COLO668 (cell line): ENCODE measurements around the gene ARMC3.
"Not testable (repeated sequence)": the region's sequence is repeated elsewhere in the genome, so short reads cannot be mapped to it uniquely, and the experiment has no call there.

Source experiments
- DNase-seq: peaks from one replicate; lab custom pipeline; 2025; ENCODE audit not compliant: unreplicated experiment; lab: John Stamatoyannopoulos, UW

The ARMC3 gene

DNA sequence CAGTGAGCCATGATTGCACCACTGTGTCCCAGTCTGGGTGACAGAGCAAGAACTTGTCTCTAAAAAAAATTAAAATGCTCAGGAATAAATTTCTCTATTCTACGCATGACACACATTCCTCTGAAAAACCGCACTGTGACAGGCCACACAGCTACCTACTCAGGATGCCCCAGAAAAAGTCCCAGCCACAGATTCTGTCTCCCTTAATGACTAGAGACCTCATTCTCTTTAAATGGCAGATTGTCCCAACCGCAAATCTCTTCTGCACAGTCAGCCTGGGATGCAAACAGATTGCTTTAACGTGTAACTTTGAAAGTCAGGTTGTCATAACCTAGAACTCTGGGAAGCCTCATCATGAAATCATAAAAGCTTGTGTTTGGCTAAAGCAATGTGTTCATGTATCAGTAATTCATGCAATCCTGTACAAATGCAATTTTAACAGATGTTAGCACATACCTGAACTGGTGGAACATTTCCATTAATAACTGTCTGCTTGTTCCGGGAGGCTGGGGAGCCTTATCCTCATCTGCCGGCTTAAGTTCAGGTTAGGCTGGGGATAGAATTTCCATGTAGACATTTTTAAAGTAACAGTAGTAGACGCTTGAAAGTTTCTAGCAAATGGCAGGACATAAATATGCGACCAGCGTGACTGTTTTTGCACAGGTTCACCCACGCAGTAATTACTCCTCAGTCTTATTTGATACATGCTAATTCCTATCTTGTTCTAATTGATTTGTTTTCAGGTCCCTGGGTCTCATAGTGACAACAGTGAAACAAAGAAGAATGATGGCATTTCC is 141.4 kb downstream of the ARMC3 start:
- no peak for DNase-seq

DNA sequence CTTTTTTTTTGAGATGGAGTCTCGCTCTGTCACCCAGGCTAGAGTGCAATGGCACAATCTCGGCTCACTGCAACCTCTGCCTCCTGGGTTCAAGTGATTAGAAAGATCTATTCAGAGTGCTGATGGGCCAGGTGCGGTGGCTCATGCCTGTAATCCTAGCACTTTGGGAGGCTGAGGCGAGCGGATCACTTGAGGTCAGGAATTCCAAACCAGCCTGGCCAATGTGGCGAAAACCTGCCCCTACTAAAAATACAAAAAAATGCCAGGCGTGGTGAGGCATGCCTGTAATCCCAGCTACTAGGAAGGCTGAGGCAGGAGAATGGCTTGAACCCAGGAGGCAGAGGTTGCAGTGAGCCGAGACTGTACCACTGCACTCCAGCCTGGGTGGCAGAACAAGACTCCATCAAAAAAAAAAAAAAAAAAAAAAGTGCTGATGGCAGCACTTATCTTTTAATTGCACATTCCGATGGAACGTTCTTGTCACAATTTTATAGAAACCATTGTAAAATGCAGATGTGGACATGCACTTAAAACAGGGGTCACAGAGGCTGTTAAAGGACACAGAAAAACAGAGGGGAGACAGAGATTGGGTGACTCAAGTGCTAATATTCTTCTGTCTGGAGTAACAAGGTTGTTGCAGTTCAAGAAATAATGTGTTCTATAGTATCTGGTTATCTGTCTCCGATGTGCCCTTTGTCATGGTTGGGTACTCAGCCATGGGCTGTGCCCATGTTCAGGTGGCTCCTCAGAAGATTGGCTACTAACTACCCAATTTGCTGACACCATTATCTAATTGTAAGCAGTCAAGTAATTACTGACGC is 142.4 kb downstream of the ARMC3 start:
- DNase-seq = not testable (repeated sequence)

DNA sequence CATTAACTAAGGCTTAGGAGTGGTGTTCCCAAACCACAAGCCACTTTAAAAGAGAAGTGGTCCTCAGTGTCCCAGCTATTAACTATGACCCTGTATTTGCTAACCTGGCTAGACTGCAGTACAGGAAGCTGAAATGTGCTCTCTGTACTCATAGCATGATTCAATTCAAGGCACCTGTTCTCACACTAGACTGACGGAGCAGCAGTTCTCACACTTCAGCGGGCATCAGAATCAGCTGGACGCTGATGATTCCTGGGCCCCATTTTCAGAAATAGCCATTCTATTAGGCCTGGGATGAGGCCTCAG is 143.0 kb downstream of the ARMC3 start:
- DNase-seq = peak; percentile 2

DNA sequence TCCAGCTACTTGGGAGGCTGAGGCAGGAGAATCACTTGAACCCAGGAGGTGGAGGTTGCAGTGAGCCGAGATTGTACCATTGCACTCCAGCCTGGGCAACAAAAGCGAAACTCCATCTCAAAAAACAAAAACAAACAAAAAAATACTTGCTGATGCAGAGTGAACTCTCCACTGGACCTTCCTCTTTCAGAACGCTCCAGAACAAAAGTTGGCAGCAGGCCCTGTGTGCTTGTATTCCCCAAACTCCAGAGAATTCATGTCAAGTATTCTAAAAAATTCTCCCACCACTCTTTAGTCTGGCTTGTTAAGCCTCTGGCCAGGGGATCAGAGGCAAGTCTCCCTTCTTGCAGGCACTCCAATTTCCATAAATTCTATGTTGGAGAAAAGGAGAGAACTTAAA is 144.7 kb downstream of the ARMC3 start:
- DNase-seq = not testable (repeated sequence)

DNA sequence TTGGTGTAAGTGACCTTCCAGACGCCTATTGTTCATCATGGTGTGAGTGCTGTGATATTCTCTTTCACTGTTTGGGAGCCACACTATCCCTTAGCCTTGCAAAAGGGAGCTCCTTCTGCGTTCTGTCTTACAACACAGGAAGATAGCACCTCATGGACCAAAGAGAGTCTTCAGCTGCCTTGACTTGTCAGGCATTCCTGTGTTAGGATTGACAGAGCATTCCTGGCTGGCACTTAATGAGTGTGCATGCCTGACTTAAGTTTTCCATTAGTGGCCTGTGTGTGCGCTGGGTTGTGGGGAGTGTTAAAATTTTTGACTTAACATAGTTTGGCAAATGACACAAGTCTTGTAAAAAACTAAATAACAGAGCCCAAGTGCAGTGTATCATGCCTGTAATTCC is 145.7 kb downstream of the ARMC3 start:
- DNase-seq = no peak

DNA sequence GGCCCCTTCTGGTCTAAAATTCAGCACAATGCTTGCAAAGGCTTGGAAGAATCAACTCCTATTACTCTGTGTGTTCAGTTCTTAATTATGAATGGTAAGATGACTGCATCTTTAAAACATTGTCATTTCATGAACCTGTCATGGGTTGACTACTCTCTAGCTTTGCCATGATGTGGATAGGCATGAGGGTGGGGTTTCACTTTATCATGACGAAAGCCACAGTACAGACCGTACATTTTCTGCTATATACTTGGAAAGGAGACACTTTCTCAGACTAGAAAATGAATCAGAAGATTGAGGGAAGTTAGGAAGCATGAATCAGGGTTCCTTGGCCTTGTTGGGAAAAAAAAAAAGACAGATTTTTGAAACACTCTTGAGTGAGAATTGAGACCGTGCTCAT is 147.8 kb downstream of the ARMC3 start:
- no peak for DNase-seq

DNA sequence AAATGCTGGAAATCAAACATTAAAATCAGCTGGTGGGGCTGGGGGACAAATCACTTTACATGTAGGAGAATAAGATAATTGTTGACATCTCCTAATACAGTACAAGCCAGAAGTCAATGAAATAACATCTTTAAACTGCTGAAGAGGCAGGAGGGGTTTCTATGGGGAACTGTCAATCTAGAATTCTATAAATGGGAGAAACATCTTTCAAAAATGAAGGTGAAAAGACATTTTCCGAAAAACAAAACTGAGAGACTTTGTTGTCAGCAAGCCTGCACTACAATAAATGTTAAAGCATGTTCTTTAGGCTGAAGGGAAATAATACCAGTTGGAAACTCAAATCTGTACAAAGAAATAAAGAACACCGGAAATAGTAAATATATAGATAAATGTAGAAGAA is 150.3 kb downstream of the ARMC3 start:
- no peak for DNase-seq

DNA sequence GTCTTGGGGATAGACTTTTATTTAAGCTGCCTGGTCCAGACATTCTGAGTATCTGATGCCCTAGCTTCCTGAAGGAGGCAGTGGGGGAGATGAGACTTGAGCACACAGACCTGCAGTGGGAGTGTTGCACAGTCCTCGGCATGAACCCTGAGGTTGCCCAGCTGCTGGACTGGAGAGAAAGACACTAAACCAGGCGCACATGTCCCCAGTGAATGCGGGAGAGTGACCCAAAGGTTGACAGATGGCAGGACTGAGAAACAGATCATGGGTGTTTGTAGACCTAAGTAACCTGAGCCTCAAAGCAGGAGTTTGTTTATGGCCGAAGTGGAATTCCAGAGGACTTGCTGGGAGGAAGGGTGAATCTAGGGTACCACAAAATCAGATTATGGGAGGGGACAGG is 151.8 kb downstream of the ARMC3 start:
- DNase-seq = peak; percentile 8

DNA sequence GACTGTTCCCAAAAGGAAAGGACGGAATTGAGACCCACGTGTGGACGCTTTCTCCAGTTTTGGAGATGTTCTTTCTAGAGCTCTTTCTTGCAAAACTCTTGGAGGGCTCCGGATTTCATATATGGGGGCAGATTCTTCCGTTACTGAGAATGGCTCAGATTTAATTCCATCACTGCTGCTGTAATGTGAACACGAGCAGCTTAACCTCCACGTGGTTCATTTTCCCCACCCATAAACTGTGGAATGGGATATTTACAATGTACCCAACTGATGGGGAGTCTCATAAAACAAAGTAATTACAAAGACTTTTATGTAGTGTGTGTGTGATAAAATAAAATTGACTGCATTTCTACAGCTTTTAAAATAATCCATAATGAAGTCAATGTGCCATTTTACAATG is 152.4 kb downstream of the ARMC3 start:
- DNase-seq = no peak

DNA sequence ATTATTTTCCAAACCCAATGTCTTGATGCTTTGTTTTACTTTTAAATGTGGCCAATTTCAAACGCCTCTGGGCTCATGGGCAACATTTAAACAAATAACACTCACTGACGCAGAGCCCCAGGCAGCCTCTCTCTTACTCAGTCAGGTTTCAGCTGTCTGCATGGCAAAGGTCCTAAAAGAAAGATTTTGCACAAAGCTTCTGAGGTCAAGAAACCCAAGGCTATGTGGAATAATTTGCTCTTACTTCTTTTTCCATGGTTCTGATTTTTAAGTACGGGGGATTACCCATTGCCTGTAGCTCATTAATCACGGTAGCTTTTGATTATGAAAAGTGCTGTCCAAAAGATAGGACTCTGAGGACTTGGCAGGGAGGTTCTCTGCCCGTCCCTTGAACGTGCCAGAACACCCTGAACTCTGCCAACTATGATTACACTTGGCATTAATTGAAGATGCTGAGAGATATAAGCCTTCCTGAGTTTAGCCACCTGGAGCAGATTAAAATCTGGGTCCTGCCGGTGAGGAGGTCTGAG is 153.4 kb downstream of the ARMC3 start:
- no peak for DNase-seq

DNA sequence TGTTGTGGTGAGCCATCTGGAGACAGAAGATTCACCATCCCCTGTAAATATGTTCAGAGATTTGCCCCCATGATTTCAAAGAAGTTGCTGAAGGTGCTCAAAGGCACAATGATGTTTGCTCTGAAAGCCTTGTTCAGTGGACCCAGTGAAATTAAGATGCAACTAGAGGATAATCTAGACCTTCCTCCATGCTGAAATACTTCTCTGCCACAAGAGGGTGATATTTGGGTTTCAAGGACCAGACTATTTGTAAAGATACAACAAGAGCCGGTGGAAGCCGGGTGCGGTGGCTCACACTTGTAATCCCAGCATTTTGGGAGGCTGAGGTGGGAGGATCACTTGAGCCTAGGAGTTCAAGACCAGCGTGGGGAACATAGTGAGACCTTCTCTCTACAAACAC is 154.0 kb downstream of the ARMC3 start:
- DNase-seq = no peak
